Measurements from ENCODE around the gene CARD10. TPM values are rescaled to one million over a fixed set of nuclear protein-coding genes. Genes with fewer than 3 reads are reported as not detected.

Gene CARD10
- polyA plus RNA-seq, 1 donor (not counting 4 experiments of a cell fraction or from before 2014, with no cell fraction given) = 32.2 TPM

DNA sequence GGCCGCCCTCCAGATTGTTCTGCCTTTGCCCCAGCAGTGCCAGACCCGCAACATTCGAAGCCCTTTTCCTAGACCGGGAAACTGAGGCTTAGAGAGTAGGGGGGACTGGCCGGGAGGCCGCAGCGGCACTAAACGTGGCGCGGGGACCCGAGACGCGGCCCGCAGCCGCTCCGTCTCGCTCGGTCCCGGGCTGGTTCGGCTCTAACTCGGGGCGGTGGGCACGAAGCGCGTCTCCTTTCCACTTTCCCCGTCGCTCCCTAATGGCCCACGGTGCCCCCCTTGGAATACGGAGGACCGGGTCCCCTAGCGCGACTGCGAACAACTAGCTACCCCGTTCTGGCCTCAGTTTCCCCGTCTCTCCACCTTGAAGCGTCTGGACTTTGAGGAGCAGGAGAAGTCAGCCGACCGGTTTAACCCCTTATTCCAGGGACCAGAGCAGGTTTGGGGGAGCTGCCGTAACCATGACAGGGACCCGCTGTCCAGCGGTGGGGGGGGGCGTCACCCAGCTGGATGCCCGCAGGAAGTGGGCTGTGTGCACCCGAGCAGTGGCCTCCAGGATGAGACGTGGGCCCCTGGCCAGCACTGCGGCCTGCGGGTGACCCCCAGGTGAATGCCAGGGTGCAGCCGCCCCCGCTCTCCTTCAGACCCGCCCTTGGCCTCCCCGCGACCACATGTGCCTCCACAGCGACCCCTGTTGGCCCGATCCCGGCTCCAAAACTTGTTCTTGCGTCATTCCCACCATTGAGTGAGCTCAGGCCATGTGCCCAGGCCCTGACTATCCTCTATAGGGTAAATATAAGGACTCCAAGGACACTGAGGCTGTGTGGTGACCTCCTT lies 42.2 kb upstream of the CARD10 start:
- Histone ChIP-seq H3K9me1 (ENCODE audit: control insufficient read depth, extremely low read depth, insufficient read depth, low read length) (peaks cover 11% of the 10 kb centered on the region), H3K9ac (ENCODE audit: control insufficient read depth, extremely low read depth, insufficient read depth, low read length) (peak overlapping the region; percentile 96), H3K4me1 (ENCODE audit: control insufficient read depth, extremely low read depth, insufficient read depth, low read length) (peaks cover 57% of the 10 kb centered on the region), H3K27ac (ENCODE audit: control insufficient read depth, insufficient read depth, low read length) (peak overlapping the region; percentile 85), H3K27me3 (ENCODE audit: control insufficient read depth, extremely low read depth, insufficient read depth, low read length) (no peaks in the 10 kb centered on the region), H2AFZ (ENCODE audit: control insufficient read depth, low read length) (no peak overlapping the region), H3K36me3 (ENCODE audit: control insufficient read depth in 2 of 2, extremely low read depth in 1 of 2, insufficient read depth in 2 of 2, low read length in 2 of 2) (peaks cover 6 to 29% of the 10 kb centered on the region in 2 experiments), H3K9me3 (ENCODE audit: control insufficient read depth, low read depth, low read length) (no peaks in the 10 kb centered on the region), H4K20me1 (ENCODE audit: control insufficient read depth, extremely low read depth, insufficient read depth, low read length) (peaks cover 30% of the 10 kb centered on the region), H3K4me3 (ENCODE audit: control insufficient read depth in 2 of 3, extremely low read depth in 1 of 3, insufficient read depth in 2 of 3, low read depth in 1 of 3, low read length in 3 of 3) (peak overlapping the region; percentile 74 to 95 (median 77)), H3K4me2 (ENCODE audit: control insufficient read depth, extremely low read depth, insufficient read depth, low read depth, low read length) (peak overlapping the region; percentile 92), H3K79me2 (ENCODE audit: control insufficient read depth, insufficient read depth, low read length) (peaks cover 49% of the 10 kb centered on the region)
- peak; percentile 65 for FAIRE-seq
- no peak for DNase-seq (ENCODE audit: low read depth, low spot score)
- dilution Hi-C loops (cut with MboI; ENCODE audit: extremely low pct_ligation_motif_present, low sequenced_read_pairs) = no loop called here
- TF ChIP-seq EZH2 (IDR thresholded peaks at IDR 0.05; ENCODE audit: low read length) (no peak), CTCF (optimal IDR thresholded peaks at IDR 0.05 in 1 of 3, IDR thresholded peaks at IDR 0.05 in 1 of 3, conservative IDR thresholded peaks at IDR 0.05 in 1 of 3; ENCODE audit: extremely low read depth in 1 of 3, insufficient read depth in 2 of 3, low read length in 3 of 3) (peak; percentile 84 to 92 (median 91))

- H4K20me1 ChIP-seq (ENCODE audit: control insufficient read depth, extremely low read depth, insufficient read depth, low read length) = peaks cover 23% of the 10 kb centered on the region
- H3K4me2 ChIP-seq (ENCODE audit: control insufficient read depth, extremely low read depth, insufficient read depth, low read depth, low read length) = peak overlapping the region; percentile 92
- H3K9me1 ChIP-seq (ENCODE audit: control insufficient read depth, extremely low read depth, insufficient read depth, low read length) = peaks cover 11% of the 10 kb centered on the region
- H3K9me3 ChIP-seq (ENCODE audit: control insufficient read depth, low read depth, low read length) = no peaks in the 10 kb centered on the region
- TF ChIP-seq EZH2 (IDR thresholded peaks at IDR 0.05; ENCODE audit: low read length) (no peak), CTCF (optimal IDR thresholded peaks at IDR 0.05 in 1 of 3, IDR thresholded peaks at IDR 0.05 in 1 of 3, conservative IDR thresholded peaks at IDR 0.05 in 1 of 3; ENCODE audit: extremely low read depth in 1 of 3, insufficient read depth in 2 of 3, low read length in 3 of 3) (no peak)
- peak overlapping the region; percentile 85 for H3K27ac ChIP-seq (ENCODE audit: control insufficient read depth, insufficient read depth, low read length)
- FAIRE-seq = no peak
- dilution Hi-C loops (cut with MboI; ENCODE audit: extremely low pct_ligation_motif_present, low sequenced_read_pairs) = no loop called here
- peaks cover 50% of the 10 kb centered on the region for H3K4me1 ChIP-seq (ENCODE audit: control insufficient read depth, extremely low read depth, insufficient read depth, low read length)
- peaks cover under 1 to 25% of the 10 kb centered on the region in 2 experiments for H3K36me3 ChIP-seq (ENCODE audit: control insufficient read depth in 2 of 2, extremely low read depth in 1 of 2, insufficient read depth in 2 of 2, low read length in 2 of 2)
- H2AFZ ChIP-seq (ENCODE audit: control insufficient read depth, low read length) = no peak overlapping the region
- H3K79me2 ChIP-seq (ENCODE audit: control insufficient read depth, insufficient read depth, low read length) = peaks cover 42% of the 10 kb centered on the region
- peak overlapping the region; percentile 96 for H3K9ac ChIP-seq (ENCODE audit: control insufficient read depth, extremely low read depth, insufficient read depth, low read length)
- peak overlapping the region; percentile 74 to 95 (median 77) for H3K4me3 ChIP-seq (ENCODE audit: control insufficient read depth in 2 of 3, extremely low read depth in 1 of 3, insufficient read depth in 2 of 3, low read depth in 1 of 3, low read length in 3 of 3)
- H3K27me3 ChIP-seq (ENCODE audit: control insufficient read depth, extremely low read depth, insufficient read depth, low read length) = no peaks in the 10 kb centered on the region
- no peak for DNase-seq (ENCODE audit: low read depth, low spot score)
Measured at GRCh38 chr22:37560608-37561211, 41.5 kb upstream of the CARD10 start.

Data from keratinocyte (primary cell).